Hypothalamus (tissue), 51 donors: ENCODE data around the gene ZNF146.
"Not testable (repeated sequence)": the region's sequence is repeated elsewhere in the genome, so short reads cannot be mapped to it uniquely, and the experiment has no call there.

ENCODE experiments used
- DNase-seq, 51 donors: peaks; one replicate each; lab custom pipeline; 2025; lab: John Stamatoyannopoulos, UW

ZNF146 gene

GRCh38 chr19:36214386-36215275 lies at the start of gene ZNF146, which contains the start of gene ZNF565:
Gene ZNF146 (plus strand): TSS chr19:36215106. CDS start chr19:36236441, 21,335 bp downstream.
Gene ZNF565 (minus strand): TSS chr19:36214665. CDS start chr19:36201985, 12,680 bp downstream.
- DNase-seq: peak; percentile 91 to 100 (median 98)

DNA sequence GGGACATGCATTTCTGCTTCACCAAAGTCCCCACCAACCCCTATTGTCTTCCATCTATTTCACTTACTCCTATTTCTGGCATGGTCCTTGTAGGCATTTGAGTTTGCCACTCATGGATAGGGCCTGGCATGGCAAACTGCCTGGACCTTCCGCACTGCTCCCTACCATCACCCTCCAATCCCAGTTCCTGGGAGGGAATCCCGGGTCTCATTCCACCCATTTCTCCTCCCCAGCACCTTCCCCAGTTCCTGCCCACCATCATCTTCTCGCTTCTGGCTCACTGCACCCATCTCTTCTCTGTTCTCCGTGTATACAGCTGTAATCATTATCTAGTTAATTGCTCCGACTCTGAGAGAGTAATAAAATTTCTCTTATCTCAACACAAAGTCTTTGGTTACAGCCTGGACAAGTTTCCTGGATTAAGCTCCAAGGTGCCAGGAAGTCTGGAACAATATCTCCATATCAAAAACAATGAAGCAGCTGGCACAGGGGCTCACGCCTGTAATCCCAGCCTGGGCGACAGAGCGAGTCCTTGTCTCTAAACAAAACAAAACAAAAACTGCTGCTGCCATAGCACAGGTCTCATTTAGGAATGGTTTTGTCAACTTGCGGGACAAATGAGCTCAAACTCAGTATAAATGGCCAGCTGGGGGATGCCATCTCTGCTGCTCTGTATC lies 45.7 kb upstream of the ZNF146 start:
- DNase-seq: no peak

DNA sequence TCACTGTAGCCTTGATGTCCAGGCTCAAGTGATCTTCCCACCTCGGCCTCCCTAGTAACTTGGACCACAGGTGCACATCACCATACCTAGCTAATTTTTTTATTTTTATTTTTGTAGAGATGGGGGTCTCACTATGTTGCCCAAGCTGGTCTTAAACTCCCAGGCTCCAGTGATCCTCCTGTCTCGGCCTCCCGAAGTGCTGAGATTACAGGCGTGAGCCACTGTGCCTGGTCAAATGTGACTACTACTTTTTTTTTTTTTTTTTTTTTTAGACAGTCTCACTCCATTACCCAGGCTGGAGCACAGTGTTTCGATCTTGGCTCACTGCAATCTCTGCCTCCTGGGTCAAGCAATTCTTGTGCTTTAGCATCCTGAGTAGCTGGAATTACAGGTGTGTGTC lies 42.1 kb upstream of the ZNF146 start:
- no peak for DNase-seq

DNA sequence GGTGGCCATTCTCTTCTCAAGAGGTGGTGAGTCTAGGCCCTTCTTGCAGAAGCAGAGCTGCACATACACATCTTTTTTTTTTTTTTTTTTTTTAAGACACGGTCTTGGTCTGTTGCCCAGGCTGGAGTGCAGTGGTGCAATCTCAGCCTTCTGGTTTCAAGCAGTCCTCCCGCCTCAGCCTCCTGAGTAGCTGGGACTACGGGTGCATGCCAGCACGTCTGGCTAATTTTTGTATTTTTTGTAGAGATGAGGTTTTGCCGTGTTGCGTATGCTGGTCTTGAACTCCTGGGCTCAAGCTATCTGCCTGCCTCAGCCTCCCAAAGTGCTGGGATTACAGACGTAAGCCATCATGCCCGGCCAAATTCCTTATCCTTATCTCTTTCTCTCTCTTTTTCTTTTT lies 41.1 kb upstream of the ZNF146 start:
- not testable (repeated sequence) for DNase-seq

DNA sequence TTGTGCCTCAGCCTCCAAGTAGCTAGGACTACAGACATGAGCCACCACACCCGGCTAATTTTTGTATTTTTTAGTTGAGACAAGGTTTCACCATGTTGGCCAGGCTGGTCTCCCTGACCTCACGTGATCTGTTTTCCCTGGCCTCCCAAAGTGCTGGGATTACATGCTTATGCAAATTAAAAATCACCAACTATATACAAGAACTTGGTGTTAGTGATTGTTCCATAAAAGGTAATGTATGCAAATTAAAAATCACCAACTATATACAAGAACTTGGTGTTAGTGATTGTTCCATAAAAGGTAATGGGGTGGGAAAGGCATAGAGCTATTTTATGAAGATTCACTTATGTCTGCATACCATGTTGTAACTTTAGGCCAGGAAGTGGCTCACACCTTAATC lies 35.8 kb upstream of the ZNF146 start:
- DNase-seq: not testable (repeated sequence)

DNA sequence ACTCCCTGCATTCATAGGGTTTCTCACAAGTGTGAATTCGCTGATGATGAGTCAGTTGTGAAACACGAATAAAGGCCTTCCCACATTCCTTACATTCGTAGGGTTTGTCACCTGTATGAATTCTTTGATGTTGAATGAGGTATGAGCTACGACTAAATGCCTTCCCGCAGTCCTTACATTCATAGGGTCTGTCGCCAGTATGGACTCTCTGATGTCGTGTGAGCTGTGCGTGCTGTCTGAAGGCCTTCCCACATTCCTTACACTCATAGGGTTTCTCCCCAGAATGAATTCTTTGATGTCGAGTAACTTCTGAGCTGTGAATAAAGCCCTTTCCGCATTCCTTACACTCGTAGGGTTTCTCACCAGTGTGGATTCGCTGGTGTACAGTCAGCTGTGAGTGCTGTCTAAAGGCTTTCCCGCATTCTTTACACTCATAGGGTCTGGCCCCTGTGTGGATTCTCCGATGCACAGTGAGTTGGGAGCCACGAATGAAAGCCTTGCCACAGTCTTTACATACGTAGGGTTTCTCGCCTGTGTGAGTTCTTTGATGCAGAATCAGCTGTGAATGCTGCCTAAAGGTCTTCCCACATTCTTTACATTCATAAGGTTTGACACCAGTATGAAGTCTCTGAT lies 32.2 kb upstream of the ZNF146 start:
- DNase-seq: no peak

DNA sequence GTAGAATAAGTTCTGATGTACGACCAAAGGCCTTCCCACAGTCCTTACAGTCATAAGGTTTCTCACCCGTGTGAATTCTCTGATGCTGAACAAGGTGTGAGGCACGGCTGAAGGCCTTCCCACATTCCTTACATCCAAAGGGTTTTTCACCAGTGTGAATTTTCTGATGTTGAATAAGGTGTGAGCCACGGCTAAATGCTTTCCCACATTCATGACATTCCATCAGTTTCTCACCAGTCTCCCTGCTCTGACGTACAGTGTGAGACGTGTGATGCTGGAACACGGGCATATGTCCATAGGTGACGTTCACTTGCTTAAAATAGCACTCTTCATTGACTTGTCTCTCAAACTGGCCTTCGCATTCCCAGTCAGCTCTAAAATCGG lies 31.7 kb upstream of the ZNF146 start:
- no peak for DNase-seq

DNA sequence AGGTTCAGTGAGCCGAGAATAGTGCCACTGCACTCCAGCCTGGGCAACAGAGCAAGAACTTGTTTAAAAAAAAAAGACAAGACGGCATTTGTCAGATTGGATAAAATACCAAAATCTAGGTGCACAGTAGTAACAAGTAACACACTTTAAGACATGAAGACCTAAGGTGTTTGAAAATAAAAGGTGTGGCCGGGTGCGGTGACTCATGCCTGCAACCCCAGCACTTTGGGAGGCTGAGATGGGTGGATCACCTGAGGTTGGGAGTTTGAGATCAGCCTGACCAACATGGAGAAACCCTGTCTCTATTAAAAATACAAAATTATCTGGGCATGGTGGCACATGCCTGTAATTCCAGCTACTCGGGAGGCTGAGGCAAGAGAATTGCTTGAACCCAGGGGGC lies 28.2 kb upstream of the ZNF146 start:
- not testable (repeated sequence) for DNase-seq

GRCh38 chr19:36196249-36196648 lies 18.7 kb upstream of the ZNF146 start:
- no peak for DNase-seq

GRCh38 chr19:36198119-36198518 lies 16.8 kb upstream of the ZNF146 start:
- peak in 11 of 51 donors; percentile 3 to 88 (median 19) for DNase-seq

DNA sequence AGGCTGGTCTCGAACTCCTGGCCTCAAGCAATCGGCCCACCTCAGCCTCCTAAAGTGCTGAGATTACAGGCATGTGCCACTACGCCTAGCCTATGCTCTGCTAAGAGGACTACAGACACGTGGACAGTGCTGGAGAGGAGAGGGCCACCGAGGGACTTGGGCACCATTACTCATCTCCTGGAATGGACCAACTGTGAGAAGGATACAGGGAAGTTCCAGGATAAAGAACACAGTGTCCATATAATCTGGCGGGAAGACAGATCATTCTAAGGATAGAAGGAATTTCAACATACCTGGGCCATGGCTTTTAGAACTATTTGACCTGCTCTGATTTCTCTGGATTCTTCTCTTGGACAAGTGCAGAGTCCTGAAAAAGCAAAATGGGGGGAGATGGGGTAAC lies 13.2 kb upstream of the ZNF146 start:
- DNase-seq: no peak

GRCh38 chr19:36203293-36203692 lies 11.6 kb upstream of the ZNF146 start:
- DNase-seq: no peak

DNA sequence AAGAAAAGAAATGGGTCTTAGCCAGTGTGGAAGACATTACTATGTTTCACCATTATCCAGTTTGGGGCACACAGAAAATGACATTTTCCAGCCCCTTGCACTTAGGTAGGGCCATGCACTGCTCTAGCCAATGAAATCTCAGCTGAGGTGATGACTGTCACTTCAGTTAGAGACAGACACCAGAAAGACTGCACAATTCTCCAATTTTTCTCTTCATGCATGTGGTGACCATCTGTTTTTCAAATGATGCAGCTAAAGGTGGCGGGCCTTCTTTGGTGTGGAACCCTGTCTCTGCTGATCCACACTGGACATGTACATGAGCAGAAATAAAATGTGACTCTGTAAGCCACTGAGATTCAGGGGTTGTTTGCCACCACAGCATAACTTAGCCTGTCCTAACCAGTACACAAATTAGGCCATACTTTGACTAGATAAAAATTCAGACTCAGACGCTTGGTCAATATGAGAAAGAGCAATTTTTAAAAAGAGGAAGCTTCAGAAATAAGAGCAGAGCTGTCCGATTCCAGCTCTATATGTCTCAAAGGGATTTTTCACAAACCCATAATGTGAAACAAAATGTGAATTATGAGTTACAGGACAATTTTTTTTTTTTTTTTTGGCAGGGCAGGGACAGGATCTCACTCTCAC lies 7.2 kb upstream of the ZNF146 start:
- no peak for DNase-seq

GRCh38 chr19:36209372-36209771 lies 5.5 kb upstream of the ZNF146 start:
- DNase-seq: peak in 1 of 51 donors; percentile 8

- no peak for DNase-seq
Observed at GRCh38 chr19:36210497-36210896, 4.4 kb upstream of the ZNF146 start.

GRCh38 chr19:36212895-36213294 lies 2.0 kb upstream of the ZNF146 start:
- DNase-seq: no peak

GRCh38 chr19:36215276-36216123 lies 594 bp downstream of the ZNF146 start:
- peak in 1 of 51 donors; percentile 3 for DNase-seq

DNA sequence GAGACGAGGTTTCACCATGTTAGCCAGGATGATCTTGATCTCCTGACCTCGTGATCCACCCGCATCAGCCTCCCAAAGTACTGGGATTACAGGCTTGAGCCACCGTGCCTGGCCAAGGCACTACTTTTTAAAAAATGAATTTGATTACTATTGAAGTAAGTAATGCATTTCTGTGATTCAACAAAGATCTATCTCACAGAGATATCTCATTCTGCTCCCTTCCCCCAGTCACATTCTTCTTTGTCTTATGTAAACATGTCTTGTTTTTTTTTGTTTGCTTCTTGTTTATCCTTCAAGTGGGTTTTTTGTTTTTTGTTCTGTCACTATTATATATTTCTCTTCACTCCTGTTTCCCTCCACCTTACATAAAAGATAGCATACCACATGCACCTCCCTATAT lies 6.6 kb downstream of the ZNF146 start:
- no peak for DNase-seq

GRCh38 chr19:36222503-36222902 lies 7.6 kb downstream of the ZNF146 start:
- no peak for DNase-seq
